Renal pelvis (tissue), 4 donors: ENCODE measurements around the gene BAD. TPM values are rescaled to one million over a fixed set of nuclear protein-coding genes. Genes with fewer than 3 reads are reported as not detected.
A peak's percentile ranks its signal among the peaks of the same experiment; 100 is the strongest.

ENCODE experiments used
- DNase-seq: peaks from one replicate; pipeline ENCODE4 v3.0.0-alpha.2; 2013
- polyA plus RNA-seq, 3 donors: library from polyadenylated mRNA; unstranded; fragments of 120-200 nt; gene quantifications; one replicate each; pipeline ENCODE4 v1.2.1, GENCODE V29; 2013; ENCODE audit not compliant: insufficient read length in 3 of 3

Gene BAD
- polyA plus RNA-seq, 3 donors: 51.8 to 67.3 (median 61.2) TPM

GRCh38 chr11:64233913-64234586 lies 50.4 kb downstream of the BAD start, which contains the start of gene VEGFB:
TSS of gene VEGFB (plus strand) at chr11:64234584. CDS start at chr11:64234834, 250 bp downstream.
- DNase-seq: peak; percentile 53

- DNase-seq: no peak
Measured at GRCh38 chr11:64232967-64233315, 51.5 kb downstream of the BAD start.

- DNase-seq: no peak
Measured at GRCh38 chr11:64232182-64232966, 52.1 kb downstream of the BAD start.

GRCh38 chr11:64231546-64231945 lies 52.9 kb downstream of the BAD start:
- no peak for DNase-seq

- no peak for DNase-seq
Measured at GRCh38 chr11:64230985-64231365, 53.5 kb downstream of the BAD start.

GRCh38 chr11:64230171-64230984 lies 54.1 kb downstream of the BAD start, which contains the start of gene DNAJC4:
TSS of gene DNAJC4 (plus strand) at chr11:64230548. CDS start at chr11:64230855, 307 bp downstream.
- peak; percentile 96 for DNase-seq

- DNase-seq: no peak
Measured at GRCh38 chr11:64229744-64230170, 54.7 kb downstream of the BAD start.

- no peak for DNase-seq
Measured at GRCh38 chr11:64229090-64229743, 55.2 kb downstream of the BAD start.

- no peak for DNase-seq
Measured at GRCh38 chr11:64227405-64227956, 57.0 kb downstream of the BAD start.

GRCh38 chr11:64226507-64227051 lies 57.9 kb downstream of the BAD start:
- DNase-seq: no peak

- peak; percentile 88 for DNase-seq
Measured at GRCh38 chr11:64225608-64226506, 58.6 kb downstream of the BAD start, which contains the start of the genes NUDT22 and TRPT1. TSS of gene NUDT22 (plus strand) at chr11:64226274. CDS start at chr11:64226653, 379 bp downstream. TSS of gene TRPT1 (minus strand) at chr11:64226186. CDS start at chr11:64225860, 326 bp downstream.

- no peak for DNase-seq
Measured at GRCh38 chr11:64224891-64225607, 59.4 kb downstream of the BAD start.

GRCh38 chr11:64224151-64224890 lies 60.1 kb downstream of the BAD start:
- DNase-seq: no peak

GRCh38 chr11:64223001-64223651 lies 61.3 kb downstream of the BAD start:
- DNase-seq: no peak

GRCh38 chr11:64222651-64223000 lies 61.8 kb downstream of the BAD start:
- no peak for DNase-seq

GRCh38 chr11:64220798-64221197 lies 63.7 kb downstream of the BAD start:
- DNase-seq: no peak

GRCh38 chr11:64220271-64220670 lies 64.2 kb downstream of the BAD start:
- no peak for DNase-seq
